HG02610 (cell line): ENCODE results near the gene RNF113B.
A peak's percentile ranks its signal among the peaks of the same experiment; 100 is the strongest.

Experiments used
- ATAC-seq: cut with Tn5 transposase; IDR thresholded peaks from one replicate; pipeline ENCODE4 v1.9.1; 2021; ENCODE audit warnings: mild to moderate bottlenecking, moderate library complexity; ENCODE audit not compliant: unreplicated experiment

Gene RNF113B

DNA sequence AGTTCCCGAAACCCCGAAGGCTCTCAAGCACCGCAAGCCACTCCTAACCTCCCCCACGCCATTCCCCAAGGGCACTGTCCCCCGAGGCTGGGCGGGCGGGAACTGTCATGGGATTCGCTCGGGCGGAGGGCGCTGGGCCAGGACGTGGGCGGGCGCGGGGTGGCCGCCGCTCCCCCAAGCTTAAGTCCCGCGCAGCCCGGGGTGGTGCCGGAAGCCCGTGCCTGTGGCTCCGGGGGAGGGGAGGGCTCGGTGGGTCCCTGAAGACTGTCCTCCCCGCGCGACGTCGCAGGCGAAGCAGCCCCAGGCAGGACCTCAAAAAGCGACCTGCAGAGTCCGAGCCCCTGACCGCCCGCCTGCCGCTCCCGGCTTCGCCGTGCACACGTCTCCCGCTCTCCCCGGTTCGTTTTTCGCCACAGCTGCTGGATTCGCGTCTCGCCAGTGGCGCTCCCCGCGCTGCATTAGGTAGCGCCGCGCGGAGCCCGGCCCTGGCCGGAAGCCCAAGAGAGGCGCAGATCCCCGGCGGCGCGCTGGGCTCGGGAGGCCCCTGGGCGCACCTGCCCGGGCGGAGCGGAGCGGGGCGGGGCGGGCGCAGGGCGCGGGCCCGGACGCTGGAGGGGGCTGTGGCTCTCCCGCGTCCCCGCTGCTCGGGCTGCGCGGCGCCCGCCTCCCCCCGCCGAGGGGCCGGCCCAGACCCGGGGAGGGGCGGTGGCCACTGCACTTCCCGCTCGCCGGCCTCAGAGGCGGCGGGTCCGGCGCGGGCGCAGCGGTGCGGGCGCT is 34.5 kb downstream of the RNF113B start, which contains the start of gene FARP1:
Gene FARP1, plus strand, starts transcription at position 715 of the 777 bp plus-strand sequence. CDS start 70,149 bp downstream, outside the sequence.
- peak; percentile 82 for ATAC-seq

DNA sequence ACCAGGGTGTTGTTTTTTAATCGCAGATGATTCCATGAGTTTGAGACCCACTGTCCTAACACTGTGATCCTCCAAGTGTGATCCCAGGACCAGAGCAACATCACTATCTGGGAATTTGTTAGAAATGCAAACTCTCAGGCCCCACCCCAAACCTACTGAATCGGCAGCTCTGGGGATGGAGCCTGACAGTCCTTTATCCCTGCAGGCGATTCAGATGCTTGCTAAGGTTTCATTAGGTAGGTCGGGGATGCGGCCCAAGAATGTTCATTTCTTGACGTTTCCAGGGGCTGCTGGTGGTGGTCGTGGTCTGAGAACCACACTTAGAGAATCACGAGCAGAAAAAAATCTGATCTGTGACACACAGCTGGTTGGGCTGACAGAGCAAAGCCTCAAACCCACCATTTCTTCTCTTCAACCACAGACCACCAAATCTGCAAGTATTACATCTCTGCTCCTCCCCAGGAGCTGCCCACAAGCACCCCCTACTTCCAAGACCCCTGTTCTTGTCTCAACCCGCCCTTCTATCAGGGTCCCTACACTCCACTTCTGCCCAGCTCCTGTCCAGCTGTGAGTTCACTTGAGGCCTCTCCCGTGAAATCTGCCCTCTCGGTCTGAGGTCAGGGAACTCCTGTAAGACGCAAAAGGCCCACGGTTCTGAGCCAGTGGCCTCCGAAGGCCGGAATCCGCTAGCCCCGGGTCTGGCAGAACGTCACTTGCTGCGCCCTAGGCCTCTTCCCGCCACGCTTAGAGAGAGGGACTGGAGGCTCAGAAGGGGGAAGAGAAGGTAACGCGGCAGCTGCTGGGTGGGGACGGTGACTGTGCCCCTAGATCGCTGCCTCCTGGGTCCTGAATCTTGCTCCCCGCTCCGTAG is 35.3 kb downstream of the RNF113B start:
- ATAC-seq = no peak

DNA sequence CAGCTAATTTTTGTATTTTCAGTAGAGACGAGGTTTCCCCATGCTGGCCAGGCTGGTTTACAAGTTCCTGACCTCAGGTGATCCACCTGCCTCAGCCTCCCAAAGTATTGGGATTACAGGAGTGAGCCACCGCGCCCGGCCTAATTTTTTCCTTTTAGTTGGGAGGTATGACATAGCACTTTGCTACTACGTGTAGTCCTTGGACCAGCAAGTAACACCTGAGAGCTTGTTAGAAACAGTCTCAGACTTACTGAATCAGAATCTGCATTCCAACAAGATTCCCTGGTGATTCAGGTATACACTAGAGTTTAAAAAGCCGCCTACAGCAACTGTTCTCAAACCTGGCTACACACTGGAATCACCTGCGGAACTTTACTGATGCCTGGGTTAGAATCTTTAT is 36.0 kb downstream of the RNF113B start:
- ATAC-seq = no peak

DNA sequence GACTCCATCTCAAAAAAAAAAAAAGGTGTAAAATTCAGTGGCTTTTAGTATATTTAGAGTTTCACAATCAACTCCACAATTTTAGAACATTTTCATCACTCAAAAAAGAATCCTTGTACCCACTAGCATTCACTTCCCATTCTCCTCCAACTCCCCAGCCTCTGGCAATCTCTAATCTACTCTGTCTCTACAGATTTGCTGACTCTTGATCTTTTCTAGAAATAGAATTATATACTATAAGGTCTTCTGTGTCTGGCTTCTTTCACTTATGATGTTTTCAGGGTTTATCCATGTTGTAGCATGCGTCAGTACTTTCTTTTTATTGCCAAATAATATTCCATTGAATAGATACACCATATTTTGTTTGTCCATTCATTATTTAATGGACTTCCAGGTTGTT is 42.2 kb downstream of the RNF113B start:
- no peak for ATAC-seq

DNA sequence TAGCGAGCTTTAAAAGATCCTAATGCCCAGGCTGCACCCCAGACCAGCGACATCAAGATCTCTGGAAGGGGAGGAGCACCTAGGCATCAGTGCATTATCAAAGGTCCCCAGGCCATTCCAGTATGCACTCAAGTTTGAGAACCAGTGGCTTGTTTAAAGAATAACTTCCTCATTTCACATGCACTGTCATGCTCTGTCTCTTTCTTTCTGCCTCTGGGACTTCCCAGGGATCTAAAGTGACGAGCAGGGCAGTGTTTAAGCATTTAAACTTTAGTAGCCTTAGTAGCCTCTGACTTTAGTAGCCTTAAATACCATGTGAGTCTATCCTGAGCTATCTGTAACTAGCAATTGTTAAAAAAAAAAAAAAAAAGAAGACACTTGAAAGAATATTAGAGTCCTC is 43.1 kb downstream of the RNF113B start:
- peak; percentile 97 for ATAC-seq

DNA sequence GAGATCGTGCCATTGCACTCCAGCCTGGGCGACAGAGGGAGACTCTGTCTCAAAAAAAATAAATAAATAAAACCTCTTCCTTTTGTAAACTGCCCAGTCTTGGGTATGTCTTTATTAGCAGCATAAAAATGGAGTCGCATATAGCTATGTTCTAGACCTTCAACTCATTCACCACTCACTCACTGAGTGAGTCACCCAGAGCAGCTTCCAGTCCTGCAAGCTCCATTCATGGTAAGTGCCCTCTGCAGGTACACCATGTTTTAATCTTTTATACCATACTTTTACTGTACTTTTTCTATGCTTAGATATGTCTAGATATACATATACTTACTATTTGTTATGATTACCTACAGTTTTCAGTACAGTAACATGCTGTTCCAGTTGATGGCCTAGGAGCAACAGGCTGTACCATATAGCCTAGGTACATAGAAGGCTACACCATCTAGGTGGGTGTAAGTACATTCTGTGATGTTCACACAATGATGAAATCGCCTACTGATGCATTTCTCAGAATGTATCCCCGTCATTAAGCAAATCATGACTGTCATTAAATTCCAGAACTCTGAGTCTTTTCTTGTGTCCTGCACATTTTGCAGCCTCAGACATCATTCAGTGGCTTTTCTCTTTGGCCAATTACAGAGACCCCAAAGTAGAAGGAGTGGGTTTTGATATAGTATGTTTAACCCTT is 47.9 kb downstream of the RNF113B start:
- ATAC-seq = no peak
